Measurements from ENCODE around the gene MCL1.

The MCL1 gene

GRCh38 chr1:150535511-150536287, 43.7 kb downstream of the MCL1 start:
- DNase-seq: no peak

- no peak for DNase-seq
Observed at GRCh38 chr1:150534002-150534401, 45.4 kb downstream of the MCL1 start.

- no peak for DNase-seq
Observed at GRCh38 chr1:150532860-150533259, 46.5 kb downstream of the MCL1 start.

- DNase-seq: no peak
Observed at GRCh38 chr1:150530491-150531159, 48.8 kb downstream of the MCL1 start.

- DNase-seq: no peak
Observed at GRCh38 chr1:150529017-150529416, 50.4 kb downstream of the MCL1 start.

- no peak for DNase-seq
Observed at GRCh38 chr1:150528196-150528595, 51.2 kb downstream of the MCL1 start.

GRCh38 chr1:150525348-150525747, 54.1 kb downstream of the MCL1 start:
- DNase-seq: no peak
